GM12892 (cell line): ENCODE data around the gene FAM98C.

Experiments used
- POLR2A ChIP-seq: IDR thresholded peaks from 2 replicates; pipeline ENCODE4 v1.6.1; 2011; ENCODE audit warnings: low read depth, low read length, control low read depth
- TAF1 ChIP-seq: IDR thresholded peaks from 2 replicates; pipeline ENCODE4 v1.6.1; 2011; ENCODE audit warnings: low read depth, mild to moderate bottlenecking, control low read depth, low read length, borderline replicate concordance

DNA sequence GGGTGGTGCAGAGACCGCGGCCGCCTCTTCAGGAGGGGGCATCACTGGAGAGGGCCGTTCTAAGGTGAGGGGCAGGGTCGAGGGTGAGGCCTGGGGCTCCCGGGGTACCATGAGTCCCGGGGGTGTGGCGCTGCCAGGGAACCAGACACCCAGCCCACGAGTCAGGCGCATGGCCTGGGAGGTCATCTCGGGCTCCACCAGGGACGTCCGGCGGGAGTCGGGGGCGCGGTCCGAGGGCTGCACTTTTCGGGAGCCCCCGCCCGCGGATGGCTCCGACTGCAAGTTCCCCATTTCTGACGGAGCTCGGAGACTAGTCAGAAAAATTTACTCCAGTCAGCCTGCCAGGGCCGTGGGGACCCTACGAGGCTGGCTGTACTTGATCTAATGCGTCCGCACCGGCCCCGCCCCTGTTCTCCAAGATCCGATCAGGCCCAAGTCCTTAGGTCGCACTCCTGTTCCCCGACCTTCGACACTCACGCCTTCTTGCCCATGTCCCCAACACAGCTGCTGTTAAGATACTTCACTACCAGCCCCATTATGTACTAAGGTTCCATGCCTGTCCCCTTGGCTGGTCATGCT is 15.8 kb upstream of the FAM98C start:
- no peak for TF ChIP-seq TAF1
- no peak for TF ChIP-seq POLR2A
